SHP77 (cell line): ENCODE measurements around the gene SPDYE18.
"Not testable (repeated sequence)": the region's sequence is repeated elsewhere in the genome, so short reads cannot be mapped to it uniquely, and the experiment has no call there.

Experiments used
- DNase-seq, 2 experiments: peaks; one replicate each; lab custom pipeline; 2025; lab: John Stamatoyannopoulos, UW

The SPDYE18 gene

DNA sequence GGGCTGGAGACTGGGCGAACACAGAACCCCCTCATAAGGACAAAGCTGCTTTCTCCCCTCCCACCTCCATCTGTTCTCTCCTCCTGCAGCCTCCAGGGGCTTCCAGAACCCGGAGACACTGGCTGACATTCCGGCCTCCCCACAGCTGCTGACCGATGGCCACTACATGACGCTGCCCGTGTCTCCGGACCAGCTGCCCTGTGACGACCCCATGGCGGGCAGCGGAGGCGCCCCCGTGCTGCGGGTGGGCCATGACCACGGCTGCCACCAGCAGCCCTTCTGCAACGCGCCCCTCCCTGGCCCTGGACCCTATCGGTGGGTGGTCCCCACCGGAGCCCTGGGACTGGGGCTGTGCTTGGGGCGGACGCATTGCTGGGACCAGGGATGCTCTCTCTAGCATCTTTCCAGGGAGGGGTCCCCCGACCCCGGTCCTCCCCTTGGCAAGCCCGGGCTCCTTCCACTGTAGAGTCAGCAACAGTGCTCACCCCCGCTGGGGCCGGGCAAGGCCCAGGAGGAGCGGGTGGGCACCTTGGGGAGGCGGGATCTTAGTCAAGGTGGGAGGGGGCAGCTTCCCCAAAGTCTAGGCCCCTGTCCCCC is 56.8 kb downstream of the SPDYE18 start:
- not testable (repeated sequence) for DNase-seq

DNA sequence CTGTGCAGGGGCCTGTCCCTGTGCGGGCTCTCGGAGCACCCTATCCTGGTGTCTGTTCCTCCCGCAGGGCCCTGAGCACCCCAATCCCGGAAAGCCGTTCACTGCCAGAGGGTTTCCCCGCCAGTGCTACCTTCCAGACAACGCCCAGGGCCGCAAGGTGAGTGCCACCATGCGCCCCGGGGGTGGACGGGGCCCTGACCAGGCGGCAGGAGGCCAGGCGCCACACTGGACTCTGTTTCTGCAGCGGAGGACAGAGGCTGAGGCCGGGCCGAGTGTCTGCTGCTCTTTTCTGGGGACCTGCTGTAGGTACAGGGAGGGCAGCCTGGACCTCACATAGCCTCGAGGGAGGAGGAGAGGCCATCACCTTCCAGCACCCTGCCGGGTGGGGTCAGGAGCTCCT is 58.2 kb downstream of the SPDYE18 start:
- not testable (repeated sequence) for DNase-seq

DNA sequence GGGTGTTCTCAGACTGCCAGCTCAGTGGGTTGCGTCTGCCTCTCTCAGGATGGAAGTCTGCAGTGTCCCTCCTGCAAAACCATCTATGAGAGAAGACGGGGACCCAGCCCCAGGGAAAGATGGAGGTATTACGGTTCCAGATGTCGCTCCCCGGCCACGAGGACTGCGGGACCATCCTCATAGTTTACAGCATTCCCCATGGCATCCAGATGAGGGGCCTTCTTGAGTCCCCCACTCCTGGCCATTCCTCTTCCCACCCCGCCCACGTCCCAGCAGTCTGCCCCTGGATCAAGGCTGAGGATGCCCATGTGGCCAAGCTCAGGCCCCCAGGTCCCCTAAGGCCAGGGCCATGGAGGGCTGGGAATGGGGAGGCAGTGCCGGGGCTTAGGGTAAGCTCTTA is 59.1 kb downstream of the SPDYE18 start:
- DNase-seq = not testable (repeated sequence)

DNA sequence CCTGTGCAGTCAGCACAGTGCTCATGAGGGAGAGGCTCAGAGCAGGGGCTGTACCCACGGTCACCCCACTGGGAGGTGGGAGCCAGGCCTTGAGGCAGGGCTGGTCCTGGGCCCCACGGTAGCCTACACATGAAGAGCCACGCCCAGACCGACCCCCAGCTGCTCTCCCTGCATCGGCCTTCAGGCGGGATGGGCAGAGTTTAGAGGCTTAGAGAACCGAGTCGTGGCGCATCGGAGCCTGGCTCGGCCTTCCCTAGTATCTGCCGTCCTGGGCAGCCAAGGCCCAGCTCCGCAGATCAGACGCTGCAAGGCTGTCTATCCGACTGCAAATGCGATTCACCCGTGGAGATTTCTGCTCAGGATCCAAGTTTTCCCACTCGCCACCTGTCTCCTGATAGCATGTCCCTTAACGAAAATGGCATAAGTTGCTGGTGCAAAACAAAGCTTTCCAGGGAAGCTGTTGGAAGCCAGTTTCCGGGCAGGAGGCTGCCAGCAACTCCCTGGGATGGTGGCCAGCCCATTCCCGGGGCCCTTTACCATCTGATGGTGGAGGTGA is 59.6 kb downstream of the SPDYE18 start:
- not testable (repeated sequence) for DNase-seq

DNA sequence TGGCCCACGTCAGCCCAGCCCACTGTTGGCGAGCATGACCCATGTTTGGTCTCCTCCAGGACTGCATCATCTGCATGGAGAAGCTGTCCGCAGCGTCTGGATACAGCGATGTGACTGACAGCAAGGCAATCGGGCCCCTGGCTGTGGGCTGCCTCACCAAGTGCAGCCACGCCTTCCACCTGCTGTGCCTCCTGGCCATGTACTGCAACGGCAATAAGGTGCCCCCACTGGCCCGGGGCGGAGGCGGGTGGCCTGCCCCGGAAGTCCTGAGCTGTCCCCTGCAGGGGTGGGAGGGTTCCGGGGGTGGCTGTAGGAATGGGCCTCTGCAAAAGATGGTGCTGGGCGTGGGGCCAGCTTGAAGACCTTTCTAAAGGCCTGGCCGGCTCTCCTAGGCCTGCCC is 60.3 kb downstream of the SPDYE18 start:
- not testable (repeated sequence) for DNase-seq
